ENCODE results near the gene CRIP1.

CRIP1 gene

GRCh38 chr14:105536691-105537579, 50.2 kb downstream of the CRIP1 start:
- no peak for DNase-seq

GRCh38 chr14:105537580-105538474, 51.1 kb downstream of the CRIP1 start:
- no peak for DNase-seq

Measured in NCI-H226 (cell line).